OCI-LY1 (cell line): ENCODE measurements around the gene TXNRD1.

Experiments
- H2AFZ ChIP-seq: fragments of 200-600 bp; sonication (generic), shearing (Covaris generic); 2 replicates; pipeline ENCODE4 v1.6.0; 2014; ENCODE audit warnings: antibody characterized with exemption, mild to moderate bottlenecking, low read length
- H3F3A ChIP-seq: fragments of 200-600 bp; sonication (generic), shearing (Covaris generic); 2 replicates; pipeline ENCODE4 v1.6.0; 2014; ENCODE audit warnings: mild to moderate bottlenecking, antibody characterized with exemption, low read length, moderate library complexity; ENCODE audit not compliant: insufficient read depth
- H3K27ac ChIP-seq: fragments of 200-600 bp; sonication (generic); 2 replicates; pipeline ENCODE4 v1.5.1; 2014; ENCODE audit warnings: low read length, mixed run types, mild to moderate bottlenecking, low read depth; ENCODE audit not compliant: poor library complexity, severe bottlenecking
- H3K27me3 ChIP-seq: fragments of 200-600 bp; sonication (generic); 2 replicates; pipeline ENCODE4 v1.6.0; 2014; ENCODE audit warnings: antibody characterized with exemption, mild to moderate bottlenecking, low read length, moderate library complexity; ENCODE audit not compliant: insufficient read depth
- H3K36me3 ChIP-seq: fragments of 200-600 bp; sonication (generic); 2 replicates; pipeline ENCODE4 v1.6.1; 2014; ENCODE audit warnings: mild to moderate bottlenecking, antibody characterized with exemption, low read length, moderate library complexity, mixed read lengths; ENCODE audit not compliant: insufficient read depth
- H3K4me1 ChIP-seq: fragments of 200-600 bp; sonication (generic); 2 replicates; pipeline ENCODE4 v1.5.1; 2014; ENCODE audit warnings: mild to moderate bottlenecking, low read length, moderate library complexity; ENCODE audit not compliant: insufficient read depth, severe bottlenecking
- H3K4me2 ChIP-seq: fragments of 200-600 bp; sonication (generic), shearing (Covaris generic); 2 replicates; pipeline ENCODE4 v1.6.1; 2014; ENCODE audit warnings: low read length
- H3K4me3 ChIP-seq: fragments of 200-600 bp; sonication (generic); 2 replicates; pipeline ENCODE4 v1.5.1; 2014; ENCODE audit warnings: low read length, low read depth, mild to moderate bottlenecking, mixed read lengths; ENCODE audit not compliant: poor library complexity, severe bottlenecking
- H3K79me2 ChIP-seq: fragments of 200-600 bp; shearing (Covaris generic); 2 replicates; pipeline ENCODE4 v1.6.1; 2016; ENCODE audit warnings: mixed run types, low read length, mixed read lengths; ENCODE audit not compliant: insufficient read depth
- H3K9ac ChIP-seq: fragments of 200-600 bp; sonication (generic), shearing (Covaris generic); 2 replicates; pipeline ENCODE4 v1.6.1; 2014; ENCODE audit warnings: mild to moderate bottlenecking, low read length, mixed read lengths
- H3K9me2 ChIP-seq: fragments of 200-600 bp; sonication (generic), shearing (Covaris generic); 2 replicates; pipeline ENCODE4 v1.6.1; 2014; ENCODE audit warnings: low read depth, mild to moderate bottlenecking, low read length, mixed read lengths
- H3K9me3 ChIP-seq: fragments of 200-600 bp; shearing (Covaris generic); 2 replicates; pipeline ENCODE4 v1.6.1; 2014; ENCODE audit warnings: low read length, mixed read lengths
- H4K20me1 ChIP-seq: fragments of 200-600 bp; sonication (generic), shearing (Covaris generic); 2 replicates; pipeline ENCODE4 v1.6.0; 2016; ENCODE audit warnings: mild to moderate bottlenecking, low read length; ENCODE audit not compliant: insufficient read depth
- CTCF ChIP-seq: fragments of 200-600 bp; sonication (generic), shearing (Covaris generic); IDR thresholded peaks from 2 replicates; pipeline ENCODE4 v1.5.1; 2017; ENCODE audit warnings: mild to moderate bottlenecking, antibody characterized with exemption, low read length, moderate library complexity, mixed read lengths
- EZH2 ChIP-seq: fragments of 200-600 bp; sonication (generic), shearing (Covaris generic); IDR thresholded peaks from 2 replicates; pipeline ENCODE4 v1.8.0; 2017; ENCODE audit warnings: borderline replicate concordance, mixed run types, mild to moderate bottlenecking, antibody characterized with exemption, low read length, moderate library complexity, mixed read lengths

Gene TXNRD1

DNA sequence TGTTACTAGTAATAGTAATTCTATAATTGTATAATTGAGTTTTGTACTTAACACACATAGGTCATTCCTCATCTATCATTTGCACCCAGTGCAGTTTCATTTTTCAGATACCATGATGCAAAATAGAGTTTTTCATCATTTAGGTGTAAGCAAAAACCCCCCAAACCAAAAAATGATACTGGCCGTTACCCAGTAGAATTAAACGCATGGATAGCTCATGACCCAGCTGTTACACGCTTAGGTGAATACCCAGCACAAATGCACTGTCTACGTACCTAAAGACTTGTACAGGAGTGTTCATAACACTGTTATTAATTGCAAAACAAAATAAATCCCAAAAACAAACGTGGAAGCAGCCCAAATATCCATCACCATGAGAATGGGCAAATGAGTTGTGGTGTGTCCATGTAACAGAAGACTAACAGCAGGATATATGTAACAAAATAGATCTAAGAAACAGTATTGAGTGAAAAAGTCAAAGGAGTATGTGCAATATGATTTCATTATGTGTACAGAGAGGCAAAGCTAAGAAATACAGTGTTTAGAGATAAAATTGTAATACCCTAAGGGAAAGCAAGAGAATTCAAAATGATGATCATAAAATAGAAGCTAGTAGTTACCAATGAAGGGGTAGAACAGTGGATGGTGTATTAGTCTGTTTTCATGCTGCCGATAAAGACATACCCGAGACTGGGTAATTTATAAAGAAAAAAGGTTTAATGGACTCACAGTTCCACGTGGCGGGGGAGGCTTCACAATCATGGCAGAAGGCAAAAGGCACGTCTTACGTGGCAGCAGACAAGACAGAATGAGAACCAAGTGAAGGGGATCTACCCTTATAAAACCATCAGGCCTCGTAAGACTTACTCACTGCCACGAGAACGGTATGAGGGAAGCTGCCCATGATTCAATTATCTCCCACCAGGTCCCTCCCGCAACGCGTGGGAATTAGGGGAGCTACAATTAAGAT, 137.7 kb downstream of the TXNRD1 start:
- H3F3A ChIP-seq: no peaks in the 10 kb centered on the region
- H3K4me2 ChIP-seq: no peak overlapping the region
- no peaks in the 10 kb centered on the region for H4K20me1 ChIP-seq
- H3K4me3 ChIP-seq: no peak overlapping the region
- no peak overlapping the region for H3K27ac ChIP-seq
- H3K9me2 ChIP-seq: no peaks in the 10 kb centered on the region
- no peaks in the 10 kb centered on the region for H3K4me1 ChIP-seq
- H3K9ac ChIP-seq: no peak overlapping the region
- H3K27me3 ChIP-seq: no peaks in the 10 kb centered on the region
- no peaks in the 10 kb centered on the region for H3K9me3 ChIP-seq
- no peak overlapping the region for H2AFZ ChIP-seq
- H3K36me3 ChIP-seq: peaks cover 33% of the 10 kb centered on the region
- no peak for TF ChIP-seq EZH2
- no peak for TF ChIP-seq CTCF
- H3K79me2 ChIP-seq: no peaks in the 10 kb centered on the region

DNA sequence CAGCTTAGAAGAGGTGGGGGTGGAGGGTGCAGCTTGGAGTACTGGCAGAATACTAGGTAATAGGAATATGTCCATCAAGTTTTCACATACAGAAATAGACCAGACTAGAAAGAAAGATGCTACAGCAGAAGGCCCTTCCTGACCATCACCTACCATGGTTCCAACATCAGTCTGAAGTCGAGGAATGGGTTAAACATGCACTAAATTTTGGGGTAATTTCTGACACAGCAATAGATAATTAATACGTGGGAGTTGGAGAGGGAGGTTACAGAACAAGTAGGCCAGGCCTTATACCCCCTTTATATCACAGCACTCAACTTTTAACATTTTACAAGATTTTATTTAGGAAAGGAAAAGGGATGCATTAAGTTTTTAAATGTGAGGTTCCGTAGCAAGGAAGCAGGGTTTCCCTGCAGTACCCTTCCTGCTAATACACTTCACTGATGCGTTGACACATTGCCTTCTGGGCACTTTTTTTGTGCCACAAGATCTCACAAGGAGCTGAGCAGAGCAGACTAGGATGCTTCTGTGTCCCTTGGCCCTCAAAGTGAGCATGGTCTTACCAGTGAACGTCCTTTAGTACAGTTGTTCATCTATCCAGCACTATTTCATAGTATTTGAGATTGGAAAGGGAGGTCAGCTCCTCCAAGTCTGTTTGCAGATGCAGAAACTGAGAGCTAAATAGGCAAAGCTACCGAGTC, 138.7 kb downstream of the TXNRD1 start:
- H3K27me3 ChIP-seq: no peaks in the 10 kb centered on the region
- no peaks in the 10 kb centered on the region for H3K9me2 ChIP-seq
- no peak overlapping the region for H3K4me2 ChIP-seq
- no peak overlapping the region for H2AFZ ChIP-seq
- no peaks in the 10 kb centered on the region for H4K20me1 ChIP-seq
- no peaks in the 10 kb centered on the region for H3K4me1 ChIP-seq
- no peak for TF ChIP-seq EZH2
- no peak for TF ChIP-seq CTCF
- no peaks in the 10 kb centered on the region for H3K9me3 ChIP-seq
- no peaks in the 10 kb centered on the region for H3F3A ChIP-seq
- peaks cover 23% of the 10 kb centered on the region for H3K36me3 ChIP-seq
- H3K4me3 ChIP-seq: no peak overlapping the region
- no peak overlapping the region for H3K9ac ChIP-seq
- no peak overlapping the region for H3K27ac ChIP-seq
- H3K79me2 ChIP-seq: no peaks in the 10 kb centered on the region

DNA sequence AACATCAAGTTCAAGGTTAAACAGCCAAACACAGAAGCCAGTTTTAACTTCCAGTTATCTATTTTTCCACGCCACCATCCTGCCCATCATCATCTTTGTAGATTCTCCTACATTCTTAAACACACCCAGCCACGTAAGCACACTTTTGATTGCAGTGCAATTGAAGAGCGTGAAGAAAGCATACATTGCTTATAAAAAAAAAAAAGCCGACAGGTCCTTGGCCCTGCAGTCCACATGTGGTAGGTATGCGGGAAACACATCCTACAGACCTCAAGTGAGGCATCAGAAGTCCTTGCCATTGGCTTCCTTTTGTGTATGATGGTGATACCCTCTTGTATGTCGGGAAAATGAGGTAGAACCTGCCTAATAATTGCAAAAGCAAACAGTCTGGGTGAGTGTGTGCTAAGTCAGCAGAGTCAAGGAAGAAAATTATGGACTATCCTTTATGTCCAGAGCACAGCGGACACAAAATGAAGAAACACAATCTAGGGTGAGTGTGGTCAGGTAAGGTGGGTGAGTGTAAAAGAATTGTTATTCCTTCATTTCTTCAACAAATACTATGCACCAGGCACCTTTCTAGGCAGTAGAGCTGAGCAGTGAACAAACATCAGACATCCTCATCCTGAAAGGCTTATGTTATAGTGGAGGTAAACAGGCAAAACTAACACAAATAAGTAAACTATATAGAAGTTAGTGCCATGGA, 139.4 kb downstream of the TXNRD1 start:
- H3K27me3 ChIP-seq: no peaks in the 10 kb centered on the region
- no peak overlapping the region for H2AFZ ChIP-seq
- H3K4me1 ChIP-seq: no peaks in the 10 kb centered on the region
- no peak overlapping the region for H3K4me3 ChIP-seq
- no peaks in the 10 kb centered on the region for H3F3A ChIP-seq
- no peak overlapping the region for H3K9ac ChIP-seq
- peaks cover 16% of the 10 kb centered on the region for H3K36me3 ChIP-seq
- H4K20me1 ChIP-seq: no peaks in the 10 kb centered on the region
- no peak for TF ChIP-seq EZH2
- no peak for TF ChIP-seq CTCF
- H3K27ac ChIP-seq: no peak overlapping the region
- H3K79me2 ChIP-seq: no peaks in the 10 kb centered on the region
- H3K4me2 ChIP-seq: no peak overlapping the region
- H3K9me2 ChIP-seq: no peaks in the 10 kb centered on the region
- H3K9me3 ChIP-seq: no peaks in the 10 kb centered on the region
